Measurements from ENCODE around the gene SNPH.

DNA sequence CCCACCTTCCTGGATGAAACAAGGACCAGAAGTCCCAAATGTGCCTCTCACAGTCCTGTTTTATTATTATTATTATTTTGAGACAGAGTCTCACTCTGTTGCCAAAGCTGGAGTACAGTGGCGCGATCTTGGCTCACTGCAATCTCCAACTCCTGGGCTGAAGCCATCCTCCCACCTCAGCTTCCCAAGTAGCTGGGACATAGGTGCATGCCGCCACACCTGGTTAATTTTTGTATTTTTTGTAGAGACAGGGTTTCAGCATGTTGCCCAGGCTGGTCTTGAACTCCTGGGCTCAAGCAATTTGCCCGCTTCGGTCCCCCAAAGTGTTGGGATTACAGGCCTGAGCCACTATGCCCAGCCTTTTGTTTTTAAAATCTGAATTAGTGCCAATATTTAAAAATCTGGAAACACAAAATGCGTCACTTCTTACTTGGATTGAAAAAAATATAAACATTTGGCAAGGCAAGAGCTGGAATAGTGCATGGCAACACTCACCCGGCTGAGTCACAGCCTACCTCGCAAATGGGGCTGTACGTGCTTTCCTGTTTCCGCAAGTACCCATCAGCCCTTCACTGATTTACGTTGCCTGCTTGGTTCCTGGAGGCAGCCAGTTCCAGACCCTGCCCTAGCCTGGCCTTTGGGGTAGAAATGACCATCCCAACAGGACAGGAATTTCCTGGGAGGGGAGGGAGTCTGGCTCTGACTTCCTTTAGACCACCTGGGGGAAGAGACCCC, 56.6 kb downstream of the SNPH start:
- TF ChIP-seq, protein P1, sequence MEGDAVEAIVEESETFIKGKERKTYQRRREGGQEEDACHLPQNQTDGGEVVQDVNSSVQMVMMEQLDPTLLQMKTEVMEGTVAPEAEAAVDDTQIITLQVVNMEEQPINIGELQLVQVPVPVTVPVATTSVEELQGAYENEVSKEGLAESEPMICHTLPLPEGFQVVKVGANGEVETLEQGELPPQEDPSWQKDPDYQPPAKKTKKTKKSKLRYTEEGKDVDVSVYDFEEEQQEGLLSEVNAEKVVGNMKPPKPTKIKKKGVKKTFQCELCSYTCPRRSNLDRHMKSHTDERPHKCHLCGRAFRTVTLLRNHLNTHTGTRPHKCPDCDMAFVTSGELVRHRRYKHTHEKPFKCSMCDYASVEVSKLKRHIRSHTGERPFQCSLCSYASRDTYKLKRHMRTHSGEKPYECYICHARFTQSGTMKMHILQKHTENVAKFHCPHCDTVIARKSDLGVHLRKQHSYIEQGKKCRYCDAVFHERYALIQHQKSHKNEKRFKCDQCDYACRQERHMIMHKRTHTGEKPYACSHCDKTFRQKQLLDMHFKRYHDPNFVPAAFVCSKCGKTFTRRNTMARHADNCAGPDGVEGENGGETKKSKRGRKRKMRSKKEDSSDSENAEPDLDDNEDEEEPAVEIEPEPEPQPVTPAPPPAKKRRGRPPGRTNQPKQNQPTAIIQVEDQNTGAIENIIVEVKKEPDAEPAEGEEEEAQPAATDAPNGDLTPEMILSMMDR (conservative IDR thresholded peaks at IDR 0.05; ENCODE audit: low read depth, low read length): no peak
- no peak for TF ChIP-seq EZH2 (IDR thresholded peaks at IDR 0.05; ENCODE audit: borderline replicate concordance, low read depth, low read length, poor library complexity, severe bottlenecking)

Data from A673 (cell line).